MM.1S (cell line): ENCODE results near the gene KSR1.

ENCODE experiments used
- DNase-seq: peaks from one replicate; pipeline ENCODE4 v3.0.0-alpha.2; 2015
- H2AFZ ChIP-seq: fragments of 300-600 bp; sonication (generic); 2 replicates; pipeline ENCODE4 v1.6.0; 2016; ENCODE audit warnings: antibody characterized with exemption, low read length
- H3F3A ChIP-seq: fragments of 300-600 bp; sonication (generic); 2 replicates; pipeline ENCODE4 v1.6.1; 2016; ENCODE audit warnings: mild to moderate bottlenecking, antibody characterized with exemption, low read length, moderate library complexity, mixed read lengths; ENCODE audit not compliant: insufficient read depth
- H3K27ac ChIP-seq: fragments of 300-600 bp; sonication (generic); 2 replicates; pipeline ENCODE4 v1.5.1; 2016; ENCODE audit warnings: mild to moderate bottlenecking, low read length
- H3K27me3 ChIP-seq: fragments of 300-600 bp; sonication (generic); replicated peaks from 2 replicates; pipeline ENCODE4 v1.6.0; 2016; ENCODE audit warnings: low read length; ENCODE audit not compliant: insufficient read depth
- H3K36me3 ChIP-seq: fragments of 300-600 bp; sonication (generic); replicated peaks from 2 replicates; pipeline ENCODE4 v1.6.1; 2016; ENCODE audit warnings: mild to moderate bottlenecking, low read length, mixed read lengths; ENCODE audit not compliant: insufficient read depth
- H3K4me1 ChIP-seq: fragments of 300-600 bp; sonication (generic); 2 replicates; pipeline ENCODE4 v1.6.1; 2016; ENCODE audit warnings: low read length, mixed read lengths
- H3K4me2 ChIP-seq: fragments of 300-600 bp; sonication (generic); 2 replicates; pipeline ENCODE4 v1.6.0; 2016; ENCODE audit warnings: low read depth, low read length
- H3K4me3 ChIP-seq: fragments of 300-600 bp; sonication (generic); 2 replicates; pipeline ENCODE4 v1.5.1; 2016; ENCODE audit warnings: low read length, mixed read lengths
- H3K79me2 ChIP-seq: fragments of 300-600 bp; sonication (generic); 2 replicates; pipeline ENCODE4 v1.6.1; 2016; ENCODE audit warnings: mixed run types, low read length, mixed read lengths
- H3K9ac ChIP-seq: fragments of 300-600 bp; sonication (generic); 2 replicates; pipeline ENCODE4 v1.6.1; 2016; ENCODE audit warnings: low read length, mixed read lengths
- H3K9me2 ChIP-seq: fragments of 300-600 bp; sonication (generic); replicated peaks from 2 replicates; pipeline ENCODE4 v1.6.1; 2016; ENCODE audit warnings: mild to moderate bottlenecking, low read length, mixed read lengths; ENCODE audit not compliant: insufficient read depth
- H3K9me3 ChIP-seq: fragments of 300-600 bp; sonication (generic); replicated peaks from 2 replicates; pipeline ENCODE4 v1.6.1; 2016; ENCODE audit warnings: mild to moderate bottlenecking, low read length, mixed read lengths; ENCODE audit not compliant: insufficient read depth
- H4K20me1 ChIP-seq: fragments of 300-600 bp; sonication (generic); 2 replicates; pipeline ENCODE4 v1.6.1; 2016; ENCODE audit warnings: mild to moderate bottlenecking, low read length, moderate library complexity, mixed read lengths; ENCODE audit not compliant: insufficient read depth
- CTCF ChIP-seq: fragments of 300-600 bp; sonication (generic); IDR thresholded peaks from 2 replicates; pipeline ENCODE4 v1.5.1; 2016; ENCODE audit warnings: antibody characterized with exemption, low read length, mixed read lengths
- EZH2 ChIP-seq: fragments of 300-600 bp; sonication (generic); optimal IDR thresholded peaks from 2 replicates; pipeline ENCODE3; 2017; ENCODE audit warnings: low read depth, mild to moderate bottlenecking, antibody characterized with exemption, low read length, mixed read lengths
- EZH2phosphoT487 ChIP-seq: fragments of 300-600 bp; sonication (generic); IDR thresholded peaks from 2 replicates; pipeline ENCODE4 v1.6.1; 2018; ENCODE audit warnings: antibody characterized with exemption, low read length

The KSR1 gene

GRCh38 chr17:27489045-27489715 lies 32.9 kb downstream of the KSR1 start:
- Histone ChIP-seq H3K9ac (no peak overlapping the region), H3K4me3 (no peak overlapping the region), H3K4me2 (no peak overlapping the region), H2AFZ (no peak overlapping the region), H3F3A (no peaks in the 10 kb centered on the region), H3K36me3 (no peaks in the 10 kb centered on the region), H3K4me1 (no peaks in the 10 kb centered on the region), H3K9me3 (no peaks in the 10 kb centered on the region), H3K27ac (no peak overlapping the region), H3K9me2 (no peaks in the 10 kb centered on the region), H3K79me2 (no peaks in the 10 kb centered on the region), H3K27me3 (no peaks in the 10 kb centered on the region), H4K20me1 (no peaks in the 10 kb centered on the region)
- TF ChIP-seq EZH2: no peak
- no peak for TF ChIP-seq EZH2phosphoT487
- no peak for TF ChIP-seq CTCF
- DNase-seq: no peak

DNA sequence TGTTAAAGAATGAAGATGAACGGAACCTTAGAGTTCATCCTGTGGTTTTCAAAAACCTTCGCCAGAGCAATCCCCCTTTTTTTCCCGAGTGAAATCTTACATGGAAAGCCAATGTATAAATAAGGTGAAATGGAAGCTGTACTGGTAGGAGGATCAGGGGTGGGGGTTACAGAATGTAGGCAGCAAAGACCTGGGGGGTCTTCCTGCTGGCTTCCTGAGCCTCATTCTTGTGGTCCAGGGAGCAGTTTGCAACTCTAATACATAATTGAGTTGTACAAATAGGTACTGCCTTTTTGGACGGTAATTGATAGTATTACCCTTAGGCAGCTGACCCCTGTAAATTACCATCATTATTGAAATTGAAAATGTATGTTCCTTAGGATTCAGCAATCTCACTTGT lies 34.1 kb downstream of the KSR1 start:
- no peak for TF ChIP-seq EZH2
- no peak for TF ChIP-seq EZH2phosphoT487
- no peak for TF ChIP-seq CTCF
- no peaks in the 10 kb centered on the region for H3K4me1 ChIP-seq

GRCh38 chr17:27491713-27492190 lies 35.5 kb downstream of the KSR1 start:
- H3K36me3 ChIP-seq: no peaks in the 10 kb centered on the region
- H3K9ac ChIP-seq: no peak overlapping the region
- DNase-seq: no peak

More for the DNA sequence above, 34.1 kb downstream of the KSR1 start:
- Histone ChIP-seq H3K4me2 (no peak overlapping the region), H3K9ac (no peak overlapping the region), H3F3A (no peaks in the 10 kb centered on the region), H4K20me1 (no peaks in the 10 kb centered on the region), H3K9me3 (no peaks in the 10 kb centered on the region), H3K79me2 (no peaks in the 10 kb centered on the region), H3K27me3 (no peaks in the 10 kb centered on the region), H3K36me3 (no peaks in the 10 kb centered on the region), H2AFZ (no peak overlapping the region), H3K27ac (no peak overlapping the region), H3K9me2 (no peaks in the 10 kb centered on the region), H3K4me3 (no peak overlapping the region)
- no peak for DNase-seq

More at GRCh38 chr17:27491713-27492190, 35.5 kb downstream of the KSR1 start:
- Histone ChIP-seq H2AFZ (no peak overlapping the region), H3K9me3 (no peaks in the 10 kb centered on the region), H3K27me3 (no peaks in the 10 kb centered on the region), H4K20me1 (no peaks in the 10 kb centered on the region), H3K27ac (no peak overlapping the region), H3K4me1 (no peaks in the 10 kb centered on the region), H3K4me3 (no peak overlapping the region), H3K4me2 (no peak overlapping the region), H3F3A (no peaks in the 10 kb centered on the region), H3K79me2 (no peaks in the 10 kb centered on the region), H3K9me2 (no peaks in the 10 kb centered on the region)
- TF ChIP-seq CTCF (no peak), EZH2 (no peak), EZH2phosphoT487 (no peak)
